HTERT RPE-1 (cell line): Measurements from ENCODE around the gene RARB.

ENCODE experiments used
- in situ Hi-C: fragments of 300-500 bp; cut with MboI; formaldehyde crosslinking; loops from 4 replicates; pipeline ENCODE4 v1.14.3; 2020; ENCODE audit warnings: low sequenced_read_pairs

RARB gene

GRCh38 chr3:25502233-25502632, 74.2 kb downstream of the RARB start:
- in situ Hi-C loops = no loop called here

GRCh38 chr3:25503898-25504301, 75.8 kb downstream of the RARB start:
- in situ Hi-C loops = no loop called here

GRCh38 chr3:25505581-25505980, 77.5 kb downstream of the RARB start:
- in situ Hi-C loops = no loop called here

GRCh38 chr3:25507811-25508210, 79.7 kb downstream of the RARB start:
- in situ Hi-C loops = no loop called here

- in situ Hi-C loops = no loop called here
Measured at GRCh38 chr3:25508433-25508832, 80.4 kb downstream of the RARB start.

GRCh38 chr3:25508901-25509300, 80.8 kb downstream of the RARB start:
- in situ Hi-C loops = no loop called here

- in situ Hi-C loops = no loop called here
Measured at GRCh38 chr3:25510797-25511196, 82.7 kb downstream of the RARB start.

- in situ Hi-C loops = no loop called here
Measured at GRCh38 chr3:25511972-25512721, 84.1 kb downstream of the RARB start.

GRCh38 chr3:25513642-25514266, 85.7 kb downstream of the RARB start:
- in situ Hi-C loops = no loop called here

- in situ Hi-C loops = no loop called here
Measured at GRCh38 chr3:25515171-25515570, 87.1 kb downstream of the RARB start.

- in situ Hi-C loops = no loop called here
Measured at GRCh38 chr3:25520926-25521559, 93.0 kb downstream of the RARB start.

- in situ Hi-C loops = no loop called here
Measured at GRCh38 chr3:25527336-25527735, 99.3 kb downstream of the RARB start.

GRCh38 chr3:25527801-25528200, 99.7 kb downstream of the RARB start:
- in situ Hi-C loops = no loop called here

- in situ Hi-C loops = no loop called here
Measured at GRCh38 chr3:25531971-25532370, 103.9 kb downstream of the RARB start.

- in situ Hi-C loops = no loop called here
Measured at GRCh38 chr3:25532431-25533162, 104.5 kb downstream of the RARB start.

- in situ Hi-C loops = no loop called here
Measured at GRCh38 chr3:25533399-25533798, 105.3 kb downstream of the RARB start.

GRCh38 chr3:25534007-25534406, 105.9 kb downstream of the RARB start:
- in situ Hi-C loops = no loop called here

- in situ Hi-C loops = no loop called here
Measured at GRCh38 chr3:25536521-25537391, 108.7 kb downstream of the RARB start.

- in situ Hi-C loops = no loop called here
Measured at GRCh38 chr3:25537516-25537915, 109.5 kb downstream of the RARB start.

GRCh38 chr3:25540273-25540672, 112.2 kb downstream of the RARB start:
- in situ Hi-C loops = no loop called here
